ENCODE measurements around the gene HSD17B2. TPM values are rescaled to one million over a fixed set of nuclear protein-coding genes. Genes with fewer than 3 reads are reported as not detected.

HSD17B2 gene
- total RNA-seq, 2 donors from 2014 or later: not detected

- TF ChIP-seq CTCF (conservative IDR thresholded peaks at IDR 0.05): no peak
- Mint-ChIP-seq H3K27me3 (ENCODE audit: insufficient read depth) (peaks cover 72% of the 10 kb centered on the region), H3K4me1 (peaks cover 19% of the 10 kb centered on the region), H3K36me3 (ENCODE audit: low read depth) (no peaks in the 10 kb centered on the region), H3K9me3 (peaks cover 2% of the 10 kb centered on the region), H3K4me3 (no peak overlapping the region), H3K27ac (no peak overlapping the region)
- no peak overlapping the region for H3K9ac ChIP-seq (ENCODE audit: extremely low read depth, low read length, poor library complexity, severe bottlenecking)
- H3K9me3 ChIP-seq (ENCODE audit: control insufficient read depth, low read length): peaks cover 7% of the 10 kb centered on the region
- DNase-seq: no peak
- H3K27ac ChIP-seq (ENCODE audit: low read depth, low read length): no peak overlapping the region
- peaks cover 4% of the 10 kb centered on the region for H3K4me1 ChIP-seq (ENCODE audit: control insufficient read depth, insufficient read depth, low read length)
- no peaks in the 10 kb centered on the region for H3K36me3 ChIP-seq (ENCODE audit: control insufficient read depth, insufficient read depth, low read length)
- peaks cover 88% of the 10 kb centered on the region for H3K27me3 ChIP-seq (ENCODE audit: control insufficient read depth, insufficient read depth, low read length, poor library complexity, severe bottlenecking)
- 93 to 100% methylated on average over 2 to 3 of the region's 3 CpGs for WGBS, 2 experiments (ENCODE audit: insufficient coverage in 1 of 2, insufficient read length in 1 of 2)
- no peak overlapping the region for H3K4me3 ChIP-seq (ENCODE audit: low read length)
Measured at GRCh38 chr16:82096641-82097040, 61.6 kb downstream of the HSD17B2 start.

GRCh38 chr16:82105107-82105506, 70.1 kb downstream of the HSD17B2 start:
- Histone ChIP-seq H3K4me1 (ENCODE audit: control insufficient read depth, insufficient read depth, low read length) (no peaks in the 10 kb centered on the region), H3K9ac (ENCODE audit: extremely low read depth, low read length, poor library complexity, severe bottlenecking) (no peak overlapping the region), H3K36me3 (ENCODE audit: control insufficient read depth, insufficient read depth, low read length) (no peaks in the 10 kb centered on the region), H3K4me3 (ENCODE audit: low read length) (no peak overlapping the region), H3K9me3 (ENCODE audit: control insufficient read depth, low read length) (no peaks in the 10 kb centered on the region), H3K27ac (ENCODE audit: low read depth, low read length) (no peak overlapping the region), H3K27me3 (ENCODE audit: control insufficient read depth, insufficient read depth, low read length, poor library complexity, severe bottlenecking) (peaks cover 55% of the 10 kb centered on the region)
- TF ChIP-seq CTCF (conservative IDR thresholded peaks at IDR 0.05): no peak
- Mint-ChIP-seq H3K4me3 (no peak overlapping the region), H3K4me1 (peaks cover 2% of the 10 kb centered on the region), H3K36me3 (ENCODE audit: low read depth) (no peaks in the 10 kb centered on the region), H3K27me3 (ENCODE audit: insufficient read depth) (peaks cover 25% of the 10 kb centered on the region), H3K9me3 (no peaks in the 10 kb centered on the region), H3K27ac (no peak overlapping the region)
- no peak for DNase-seq
- 89 to 92% methylated on average over 8 of the region's 8 CpGs for WGBS, 2 experiments (ENCODE audit: insufficient coverage in 1 of 2, insufficient read length in 1 of 2)

GRCh38 chr16:82108100-82108499, 73.0 kb downstream of the HSD17B2 start:
- H3K4me3 ChIP-seq (ENCODE audit: low read length): no peak overlapping the region
- H3K9me3 ChIP-seq (ENCODE audit: control insufficient read depth, low read length): no peaks in the 10 kb centered on the region
- DNase-seq: no peak
- Mint-ChIP-seq H3K4me3 (no peak overlapping the region), H3K9me3 (no peaks in the 10 kb centered on the region), H3K27me3 (ENCODE audit: insufficient read depth) (peaks cover 4% of the 10 kb centered on the region), H3K27ac (no peak overlapping the region), H3K36me3 (ENCODE audit: low read depth) (no peaks in the 10 kb centered on the region), H3K4me1 (peaks cover 2% of the 10 kb centered on the region)
- H3K9ac ChIP-seq (ENCODE audit: extremely low read depth, low read length, poor library complexity, severe bottlenecking): no peak overlapping the region
- TF ChIP-seq CTCF (conservative IDR thresholded peaks at IDR 0.05): no peak
- WGBS, 2 experiments (ENCODE audit: insufficient coverage in 1 of 2, insufficient read length in 1 of 2): 86% methylated on average over 1 to 2 of the region's 2 CpGs
- no peaks in the 10 kb centered on the region for H3K36me3 ChIP-seq (ENCODE audit: control insufficient read depth, insufficient read depth, low read length)
- no peaks in the 10 kb centered on the region for H3K4me1 ChIP-seq (ENCODE audit: control insufficient read depth, insufficient read depth, low read length)
- no peak overlapping the region for H3K27ac ChIP-seq (ENCODE audit: low read depth, low read length)
- H3K27me3 ChIP-seq (ENCODE audit: control insufficient read depth, insufficient read depth, low read length, poor library complexity, severe bottlenecking): peaks cover 25% of the 10 kb centered on the region

All from endodermal cell (in vitro differentiated cells).